T-helper 9 cell (primary cell): ENCODE results near the gene PLXNA1.

Source experiments
- DNase-seq: peaks from one replicate; pipeline ENCODE4 v3.0.0-alpha.2; 2020

PLXNA1 gene

DNA sequence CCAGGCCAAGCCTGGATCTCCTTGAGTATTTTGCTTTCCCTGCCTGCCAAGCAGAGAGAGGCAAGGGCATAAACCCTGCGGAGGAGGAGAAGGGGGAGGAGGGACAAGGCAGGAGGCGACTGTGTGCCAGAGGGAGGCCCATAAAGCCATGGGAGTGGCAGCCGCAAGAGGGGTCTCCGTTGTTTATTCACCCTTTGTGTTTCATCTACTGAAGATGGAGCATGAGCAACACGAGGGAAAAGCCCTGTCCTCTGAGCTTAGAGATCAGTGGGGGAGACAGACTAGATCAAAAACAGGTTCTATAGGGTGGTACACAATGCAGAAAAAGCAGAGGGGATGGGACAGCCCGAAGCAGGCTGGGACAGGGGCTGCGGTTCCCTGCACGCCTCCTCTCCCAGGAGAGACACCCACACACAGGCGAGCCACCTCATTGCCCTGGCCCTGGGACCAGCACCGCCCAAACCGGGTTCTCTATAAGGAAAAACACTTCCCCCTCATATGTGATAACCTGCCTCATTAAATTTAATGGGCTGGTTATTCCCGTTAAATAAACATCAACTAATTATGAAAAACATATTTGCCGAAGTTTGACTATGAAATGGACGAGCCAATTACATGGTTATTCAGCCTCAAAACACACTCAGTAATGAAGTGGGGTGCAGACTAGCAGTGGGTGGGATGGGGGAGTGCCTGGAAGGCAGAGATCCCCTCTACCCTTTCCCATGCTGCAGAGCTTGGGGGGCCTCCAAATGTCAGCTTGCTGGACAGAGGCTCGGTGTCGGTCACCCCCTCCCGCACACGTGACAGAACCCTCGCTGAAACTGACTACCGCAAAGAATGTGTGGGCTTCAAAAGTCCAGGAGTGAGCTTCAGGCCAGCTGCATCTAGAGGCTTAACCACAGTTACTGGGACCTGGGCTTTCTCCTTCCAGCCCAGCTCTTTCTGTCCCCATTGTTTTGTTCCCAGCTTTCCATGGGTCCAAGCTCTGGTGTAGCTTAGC, 14.2 kb upstream of the PLXNA1 start:
- no peak for DNase-seq

DNA sequence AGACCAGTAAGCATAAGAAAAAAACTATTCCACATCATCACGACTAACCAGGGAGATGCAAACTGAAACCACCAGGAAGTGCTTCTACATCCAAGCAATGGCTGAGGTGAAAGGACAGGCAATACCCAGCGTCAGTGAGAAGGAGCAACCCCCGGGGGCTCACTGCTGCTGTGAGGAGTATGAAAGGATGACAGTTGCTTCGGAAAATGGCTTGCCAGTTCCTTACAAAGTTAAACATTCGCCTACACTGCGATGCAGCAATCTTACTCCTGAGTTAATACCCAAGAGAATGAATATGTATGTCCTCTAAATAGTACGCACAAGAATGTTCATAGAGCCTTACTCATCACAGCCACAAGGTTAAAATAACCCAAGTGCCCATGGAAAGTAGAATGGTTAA, 13.3 kb upstream of the PLXNA1 start:
- DNase-seq, result no peak

DNA sequence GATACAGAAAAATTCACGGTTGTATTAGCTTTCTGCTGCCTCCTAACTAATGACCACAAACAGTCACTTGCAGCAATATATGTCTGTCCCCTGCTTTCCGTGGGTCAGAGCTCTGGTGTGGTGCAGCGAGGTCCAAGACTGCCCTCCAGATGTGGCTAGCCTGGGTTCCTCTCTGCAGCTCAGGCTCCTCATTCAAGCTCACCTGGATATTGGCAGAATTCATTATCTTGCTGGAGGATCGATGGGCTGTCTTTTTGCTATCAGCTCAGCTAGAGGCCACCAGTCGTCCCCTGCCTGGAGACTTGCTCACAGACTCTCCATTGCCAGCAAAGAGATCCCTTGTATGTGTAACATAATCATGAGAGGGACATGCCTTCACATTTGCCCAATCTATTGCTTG, 12.8 kb upstream of the PLXNA1 start:
- DNase-seq, result no peak

DNA sequence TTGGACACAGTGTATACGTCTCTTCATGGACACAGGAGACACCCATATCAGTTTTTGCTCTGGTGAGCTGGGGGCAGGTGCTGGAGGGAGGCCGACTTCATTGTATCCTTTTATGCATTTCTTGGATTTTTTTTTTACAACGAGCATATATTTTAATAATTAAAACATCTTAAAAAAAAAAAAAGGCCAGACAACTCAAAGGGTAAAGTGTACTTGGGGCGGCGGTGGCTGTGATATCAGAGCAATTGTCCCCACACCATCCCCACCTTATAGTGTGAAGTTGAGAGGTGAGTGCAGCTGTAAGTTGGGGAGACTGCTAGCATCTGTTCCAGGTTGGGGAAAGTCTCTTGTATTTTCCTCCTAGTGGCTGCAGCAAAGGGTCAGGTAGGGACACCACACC, 12.0 kb upstream of the PLXNA1 start:
- DNase-seq, result no peak

DNA sequence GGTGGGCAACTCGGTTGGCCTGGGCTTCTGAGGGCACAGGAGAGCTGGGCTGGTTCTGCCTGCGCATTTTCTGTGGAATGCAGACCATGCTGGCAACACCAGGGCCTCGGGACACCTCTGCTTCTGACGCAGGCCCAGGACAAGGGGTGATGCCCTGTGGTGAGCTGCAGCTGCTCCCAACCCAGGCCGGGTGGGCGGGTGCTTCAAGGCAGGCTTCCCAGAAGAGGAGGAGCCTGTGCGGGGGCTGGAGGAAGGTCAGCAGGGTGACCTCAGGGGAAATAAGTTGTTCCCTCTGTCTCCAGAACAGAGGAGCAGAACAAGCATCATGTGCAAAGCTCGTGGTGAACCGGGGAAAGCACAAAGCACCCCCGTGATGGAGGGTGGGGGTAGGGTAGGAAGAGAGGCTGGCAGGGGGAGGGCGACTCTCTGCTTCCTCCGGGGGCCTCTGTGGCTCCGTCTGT, 11.0 kb upstream of the PLXNA1 start:
- DNase-seq, result no peak

DNA sequence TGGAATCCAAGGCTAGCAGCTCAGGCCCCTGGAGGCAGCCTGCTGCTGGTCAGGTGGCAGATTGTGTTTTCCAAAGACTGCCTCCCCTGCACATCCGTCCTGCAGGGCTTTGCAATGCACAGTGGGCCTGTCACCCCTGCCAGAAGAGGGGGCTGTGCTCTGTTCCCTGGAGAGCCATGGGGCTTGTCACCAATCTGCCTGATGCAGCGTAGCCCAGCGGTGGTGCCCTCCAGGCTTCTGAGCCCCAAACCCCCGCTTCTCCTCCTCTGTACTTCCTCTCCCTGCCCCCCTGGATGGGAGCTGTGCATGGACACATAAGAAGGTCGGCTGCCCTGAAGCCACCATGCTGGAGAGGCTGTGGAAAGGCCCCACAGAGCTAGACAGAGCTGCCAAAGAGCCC, 10.0 kb upstream of the PLXNA1 start:
- DNase-seq, result no peak

DNA sequence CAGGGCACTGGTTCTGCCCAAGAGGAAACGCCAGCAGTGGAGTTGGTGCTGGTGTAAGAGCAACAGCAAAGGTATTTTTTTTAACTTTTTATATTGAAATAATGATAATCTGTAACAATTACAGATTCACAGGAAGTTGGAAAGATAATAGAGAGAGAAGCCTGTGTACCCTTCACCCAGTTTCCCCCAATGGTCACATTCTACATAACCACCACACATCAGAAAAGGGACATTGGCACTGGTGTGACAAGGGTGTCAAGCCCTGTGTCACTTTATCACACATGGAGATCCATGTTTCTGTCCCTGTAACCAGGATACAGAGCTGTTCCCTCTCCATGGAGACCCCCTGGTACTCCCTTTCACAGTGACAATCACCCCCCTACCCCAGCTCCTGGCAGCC, 9.1 kb upstream of the PLXNA1 start:
- DNase-seq, result no peak

DNA sequence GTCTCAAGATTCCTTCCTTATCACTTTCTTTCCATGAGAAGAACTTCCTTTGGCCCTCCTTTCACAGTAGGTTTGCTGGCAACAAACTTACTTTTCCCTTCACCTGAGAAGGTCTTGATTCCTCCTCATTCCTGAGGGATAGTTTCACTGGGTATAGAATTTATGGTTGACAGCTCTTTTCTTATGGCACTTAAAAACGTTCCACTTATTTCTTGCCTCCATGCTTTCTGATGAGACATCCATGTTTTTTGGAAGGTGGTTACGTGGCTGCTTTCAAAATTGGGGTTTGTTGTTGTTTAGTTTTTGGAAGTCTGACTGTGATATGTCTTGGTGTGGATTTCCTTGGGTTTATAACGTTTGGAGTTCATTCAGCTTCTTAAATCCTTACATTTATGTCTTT, 8.2 kb upstream of the PLXNA1 start:
- DNase-seq, result no peak

DNA sequence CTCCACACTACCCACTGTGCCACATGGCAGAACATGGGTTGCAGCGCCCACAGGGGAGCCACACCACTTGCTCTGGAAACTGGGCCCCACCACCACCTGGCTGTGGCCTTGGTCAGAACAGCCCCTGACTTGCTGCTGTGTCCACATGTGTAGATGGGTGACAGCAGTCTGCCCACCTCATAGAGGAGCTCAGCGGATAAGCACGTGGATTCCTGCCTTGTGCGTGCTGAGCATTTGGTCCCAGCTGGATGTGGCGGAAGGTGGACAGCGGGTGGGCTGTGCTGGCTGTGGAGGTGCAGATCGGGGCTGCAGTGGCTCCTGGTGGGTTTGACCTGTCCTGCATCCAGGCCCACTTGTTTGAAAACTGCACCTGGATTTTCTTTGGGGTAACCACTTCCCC, 6.0 kb upstream of the PLXNA1 start:
- no peak for DNase-seq

DNA sequence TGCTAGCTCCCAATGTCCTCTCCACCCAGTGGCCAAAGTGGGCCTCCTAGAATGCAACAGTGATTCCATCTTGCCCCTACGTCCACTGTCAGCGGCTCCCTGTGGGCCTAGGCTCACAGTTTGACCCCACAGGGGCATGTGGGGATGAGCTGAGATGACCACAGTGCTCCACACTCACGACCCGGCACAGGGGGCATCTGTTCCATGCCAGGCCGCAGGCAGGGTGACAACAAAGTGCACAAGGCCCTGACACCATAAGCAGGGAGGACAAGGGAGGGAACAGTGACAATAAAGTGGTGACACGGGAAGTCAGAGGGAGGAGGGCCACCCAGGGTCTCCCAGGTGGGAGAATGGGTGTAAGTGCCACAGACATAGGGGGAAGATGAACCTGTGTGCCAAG, 5.1 kb upstream of the PLXNA1 start:
- no peak for DNase-seq

DNA sequence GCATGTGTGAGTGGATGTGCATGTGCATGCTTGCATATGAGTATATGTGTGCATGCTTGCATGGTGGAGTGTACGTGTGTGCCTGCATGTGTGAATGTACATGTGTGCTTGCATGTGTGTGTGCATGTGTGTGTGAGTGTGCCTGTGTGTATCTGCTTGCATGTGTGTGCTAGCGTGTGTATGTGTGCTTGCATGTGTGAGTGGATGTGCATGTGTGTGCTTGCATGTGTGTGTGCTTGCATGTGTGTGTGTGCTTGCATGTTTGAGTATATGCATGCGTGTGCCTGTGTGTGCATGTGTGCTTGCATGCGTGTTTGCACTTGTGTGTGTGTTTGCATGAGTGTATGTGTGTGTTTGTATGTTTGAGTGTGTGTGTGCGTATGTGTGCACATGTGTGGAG, 4.6 kb upstream of the PLXNA1 start:
- no peak for DNase-seq

DNA sequence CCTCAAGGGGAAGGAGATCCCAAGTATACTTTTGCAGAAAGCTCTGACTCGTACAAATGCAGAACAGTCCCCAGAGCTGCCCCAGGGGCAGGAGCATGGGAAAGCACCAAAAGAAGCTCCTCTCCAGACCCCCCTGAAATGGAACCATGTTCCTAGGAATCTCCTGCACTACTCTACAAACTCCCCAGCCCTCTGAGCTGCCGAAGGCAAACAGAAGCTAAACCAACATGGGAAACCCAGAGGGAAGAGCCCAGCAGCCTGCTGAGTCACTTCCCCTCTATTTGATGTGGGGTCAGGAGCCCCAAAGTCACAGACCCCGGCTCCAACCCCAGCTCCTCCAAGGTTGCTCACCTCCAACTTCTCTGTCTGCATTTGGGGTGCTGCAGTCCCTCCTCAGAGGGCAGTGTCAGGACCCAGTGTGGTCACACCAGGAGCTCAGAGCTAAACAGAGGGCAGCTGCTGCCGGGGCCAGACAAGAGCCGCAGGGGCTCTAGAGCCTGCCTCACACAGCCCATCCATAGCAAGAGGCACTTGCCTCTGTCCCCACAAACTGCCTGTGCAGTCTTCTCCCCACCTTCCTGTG, 3.8 kb upstream of the PLXNA1 start:
- DNase-seq, result no peak

DNA sequence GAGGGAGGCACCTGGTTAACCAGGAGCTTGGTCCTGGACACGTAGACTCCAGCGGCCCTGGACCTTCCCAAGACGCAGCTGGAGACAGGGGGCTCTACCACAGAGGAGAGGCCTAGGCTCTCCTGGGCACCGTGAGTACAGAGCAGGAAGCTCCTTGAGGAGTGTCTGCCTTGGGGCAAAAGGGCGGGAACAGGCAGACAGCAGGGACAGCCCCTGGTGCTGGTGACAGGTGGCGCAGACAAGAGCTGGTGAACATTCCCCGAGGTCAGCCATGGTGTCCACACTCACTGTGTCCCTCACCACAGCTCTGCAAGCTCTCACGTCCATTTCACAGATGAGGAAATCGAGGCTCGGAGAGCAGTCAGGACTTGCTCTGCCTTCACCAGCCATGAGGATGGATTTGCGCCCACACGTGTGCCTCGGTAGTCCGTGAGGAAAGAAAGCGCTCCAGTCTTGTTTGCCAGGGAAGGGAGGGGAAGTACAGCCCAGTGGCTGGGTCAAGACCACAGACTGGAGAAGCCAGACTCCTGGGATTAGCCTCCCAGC, 2.6 kb upstream of the PLXNA1 start:
- DNase-seq, result no peak

DNA sequence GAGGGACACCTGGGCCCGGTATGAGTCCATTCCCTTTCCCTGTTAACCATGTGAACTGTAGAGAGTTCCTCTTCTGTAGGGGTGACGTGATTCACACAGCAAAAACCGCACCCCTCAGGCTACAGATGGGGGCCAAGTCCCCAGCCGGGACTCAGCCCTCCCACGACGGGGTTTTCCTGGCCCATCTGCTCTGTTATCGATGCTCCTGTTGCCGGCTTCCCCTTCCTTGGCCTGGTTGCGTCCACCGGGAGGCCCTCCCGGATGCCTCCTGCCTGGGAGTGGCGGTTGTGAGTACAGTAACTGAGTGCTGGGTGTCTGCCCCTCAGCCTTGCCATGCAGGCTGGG, 817 bp upstream of the PLXNA1 start:
- DNase-seq, result peak; percentile 60

DNA sequence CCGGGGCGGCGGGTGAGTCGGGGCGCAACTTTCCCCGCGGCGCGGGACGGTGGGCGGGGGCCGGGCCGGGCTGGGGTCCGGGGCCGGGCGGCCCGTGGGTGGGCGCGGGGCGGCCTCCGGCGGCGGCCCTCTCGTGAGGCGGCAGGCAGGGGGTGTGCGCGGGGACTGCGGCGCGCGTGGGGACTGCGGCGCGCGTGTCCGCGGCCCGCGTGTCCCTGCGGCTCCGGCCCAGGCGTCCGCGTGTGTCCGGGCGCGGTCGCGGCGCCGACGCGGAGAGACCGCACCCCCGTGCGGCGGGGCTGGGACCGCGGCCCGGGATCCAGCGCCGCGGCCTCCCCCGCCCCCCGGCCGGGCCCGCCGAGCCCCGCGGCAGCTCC, 349 bp downstream of the PLXNA1 start:
- peak; percentile 6 for DNase-seq

DNA sequence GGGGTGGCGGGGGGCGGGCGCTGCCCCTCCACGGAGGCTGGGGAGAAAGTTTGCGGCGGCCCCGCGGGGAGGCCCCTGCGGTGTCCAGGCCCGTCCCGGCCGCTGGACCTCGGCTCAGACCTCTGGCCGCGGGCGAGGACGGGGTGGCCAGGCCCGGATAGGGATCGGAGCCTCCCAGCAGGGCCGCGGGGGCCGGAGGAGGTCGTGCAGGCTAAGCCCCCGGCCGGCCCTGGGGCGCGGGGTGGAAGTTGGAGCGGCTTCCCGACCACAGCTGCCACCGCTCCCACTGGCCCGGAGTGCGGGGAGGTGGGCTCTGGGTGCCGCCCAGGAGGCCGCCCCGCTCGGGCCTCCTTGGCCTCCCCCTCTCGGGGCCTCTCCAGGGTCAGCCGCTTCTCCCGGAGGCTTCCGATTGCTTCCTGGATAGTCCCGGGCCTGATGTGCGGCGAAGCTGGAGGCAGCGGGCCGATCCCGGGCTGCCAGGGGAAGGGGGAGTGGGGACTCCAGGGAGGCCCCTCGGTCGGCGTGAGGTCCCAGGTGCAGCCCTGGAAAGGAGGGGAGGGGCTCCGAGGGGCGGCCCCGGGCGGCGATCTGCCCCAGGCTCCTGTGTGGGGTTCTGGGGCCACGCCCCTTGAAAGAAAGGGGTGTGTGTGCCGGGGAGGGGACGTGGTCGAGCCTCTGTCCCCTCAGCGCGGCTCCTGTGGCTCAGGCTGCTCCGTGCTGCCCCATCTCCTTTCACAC, 907 bp downstream of the PLXNA1 start:
- peak; percentile 24 for DNase-seq

DNA sequence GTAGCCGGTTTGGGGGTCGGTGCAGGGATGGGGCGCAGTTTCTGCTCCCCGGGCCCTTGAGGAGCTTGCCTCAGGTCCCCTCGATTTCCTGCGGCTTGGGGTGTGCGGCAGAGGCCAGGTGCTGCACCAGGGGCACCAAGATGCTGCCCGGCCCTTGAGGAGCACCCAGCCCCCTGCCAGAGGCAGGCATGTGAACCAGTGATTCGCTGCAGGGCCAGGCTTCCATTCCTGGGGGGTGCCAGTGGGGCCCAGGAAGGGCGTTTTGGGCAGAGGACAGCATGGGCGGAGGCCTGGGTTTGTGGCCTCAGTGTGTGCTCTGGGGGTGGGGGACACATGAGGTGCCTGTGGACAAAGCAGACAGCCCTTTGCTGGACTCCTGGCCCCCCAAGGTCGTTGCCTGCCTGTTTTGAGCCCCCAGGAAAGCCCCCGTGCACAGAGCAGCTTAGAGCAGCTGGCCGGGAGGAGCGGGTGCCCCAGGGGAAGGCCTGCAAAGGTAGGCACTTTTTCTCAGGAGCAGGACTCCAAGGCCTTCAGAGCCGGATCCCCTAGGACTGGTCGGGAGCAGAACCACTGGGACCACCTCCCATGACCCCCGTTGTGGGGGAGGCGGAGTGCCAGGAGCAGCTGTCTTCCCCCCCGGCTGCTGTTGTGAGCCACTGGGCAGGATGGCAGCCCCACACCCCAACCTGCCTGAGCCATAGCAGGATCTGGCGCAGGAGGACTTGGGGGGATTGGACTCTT, 1.6 kb downstream of the PLXNA1 start:
- no peak for DNase-seq

DNA sequence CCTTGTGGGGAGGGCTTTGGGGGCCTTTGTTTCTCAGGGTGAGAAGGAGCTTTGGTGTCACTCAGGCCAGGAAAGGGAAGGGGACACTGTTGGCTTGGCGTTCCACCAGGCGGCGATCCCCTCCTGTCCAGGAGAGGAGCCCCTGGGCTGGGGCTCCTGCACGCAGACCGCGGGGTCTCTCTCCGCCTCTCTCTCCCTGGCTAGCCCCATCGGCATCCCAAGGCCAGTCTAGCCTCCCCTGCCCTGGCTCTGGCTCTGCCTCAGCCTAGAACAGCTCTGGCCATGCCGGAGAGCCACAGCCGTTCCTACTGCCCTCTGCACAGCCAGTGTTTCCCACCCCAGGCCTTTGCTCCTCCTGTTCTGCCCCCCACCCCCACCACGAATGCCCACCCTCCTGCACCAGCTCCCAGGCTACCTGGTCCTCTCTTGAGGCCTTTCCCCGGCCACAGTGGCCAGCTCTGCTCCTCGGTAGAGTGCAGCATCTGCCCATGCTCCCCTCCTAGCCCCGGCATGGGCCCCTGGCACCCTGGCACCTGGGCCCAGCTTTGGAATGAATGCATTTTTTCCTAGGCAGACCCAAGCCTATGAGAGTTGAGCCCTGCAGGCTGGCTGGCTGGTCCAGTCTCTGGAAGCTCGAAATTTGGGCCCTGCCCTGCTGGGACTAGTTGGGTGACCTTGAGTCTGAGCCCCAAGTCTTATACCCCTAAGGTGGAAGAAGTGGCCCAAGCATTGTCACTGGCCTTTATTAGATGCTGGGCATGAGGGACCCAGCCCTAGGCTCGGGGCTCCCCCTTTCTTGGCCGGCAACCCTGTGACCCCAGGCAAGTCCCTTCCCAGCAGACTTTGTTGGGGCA, 2.4 kb downstream of the PLXNA1 start:
- DNase-seq, result no peak

DNA sequence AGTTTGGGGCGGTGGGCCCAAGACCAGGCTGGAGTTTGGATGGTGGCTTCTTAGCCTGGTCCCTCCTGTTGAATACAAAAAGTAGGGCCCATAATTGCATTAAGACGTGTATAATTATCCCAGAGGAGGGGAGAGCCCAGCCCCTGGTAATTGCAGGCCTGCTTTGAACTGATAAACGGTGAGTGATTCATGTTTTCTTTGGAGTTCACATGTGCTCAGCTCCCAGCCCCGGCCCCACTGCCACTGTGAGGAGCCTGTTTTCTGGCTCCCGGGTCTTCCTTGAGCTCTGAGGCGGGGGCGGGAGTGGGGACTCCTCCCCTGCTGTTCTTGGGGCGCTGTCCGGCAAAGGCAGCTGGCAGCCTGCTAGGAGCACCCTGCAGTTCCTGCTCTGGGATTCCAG, 3.1 kb downstream of the PLXNA1 start:
- DNase-seq, result no peak

DNA sequence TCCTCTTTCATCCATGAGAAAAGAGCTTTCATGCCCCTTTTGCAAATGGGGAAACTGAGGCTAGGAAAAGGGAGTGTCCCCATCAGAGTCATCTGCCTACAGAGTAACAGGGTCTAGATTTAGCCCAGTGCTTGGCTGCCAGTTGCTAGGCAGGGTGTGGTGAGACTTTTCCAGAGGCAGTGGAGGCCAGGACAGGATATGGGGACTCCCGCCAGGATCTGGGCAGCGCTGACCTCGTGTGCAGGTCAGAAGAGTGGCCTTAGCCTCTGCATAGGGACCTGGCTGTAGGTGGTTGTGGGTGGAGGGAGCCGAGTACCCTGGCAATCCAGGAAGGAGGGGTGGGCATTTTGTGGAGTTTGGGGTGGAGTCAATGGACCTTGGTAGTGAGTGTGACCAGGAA, 4.2 kb downstream of the PLXNA1 start:
- DNase-seq, result no peak

DNA sequence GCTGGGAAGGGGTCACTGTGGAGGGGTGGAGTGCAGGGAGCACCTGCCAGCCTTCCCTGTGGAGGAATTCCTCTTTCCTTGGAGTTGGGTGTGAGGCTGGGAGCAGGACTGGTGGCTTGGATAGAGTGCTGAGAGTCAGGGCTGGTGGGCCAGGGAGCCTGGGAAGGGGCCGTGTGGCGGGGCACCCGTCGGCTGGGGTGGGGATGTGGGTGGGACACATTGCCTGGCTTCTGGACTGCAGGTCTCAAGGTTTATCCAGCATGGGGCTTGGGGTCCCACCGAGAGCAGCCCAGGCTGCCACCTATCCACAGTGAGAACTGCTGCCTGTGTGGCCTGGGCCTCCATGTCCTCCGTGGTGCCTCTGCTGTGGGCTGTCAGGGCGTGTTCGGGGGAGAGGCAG, 4.7 kb downstream of the PLXNA1 start:
- no peak for DNase-seq
